HFF-Myc (cell line): ENCODE measurements around the gene IKZF5.

Experiments
- DNase-seq: peaks from one replicate; pipeline ENCODE4 v3.0.0-alpha.2; 2011; ENCODE audit warnings: low read depth; ENCODE audit errors: extremely low read depth
- H3K4me3 ChIP-seq: replicated peaks from 2 replicates; pipeline ENCODE4 v1.5.1; 2011; ENCODE audit warnings: low read depth, mild to moderate bottlenecking, control low read depth, low read length
- CTCF ChIP-seq: IDR thresholded peaks from 2 replicates; pipeline ENCODE4 v1.5.1; 2012; ENCODE audit warnings: mild to moderate bottlenecking, low read depth, low read length, control low read depth; ENCODE audit errors: missing control alignments

Gene IKZF5

GRCh38 chr10:123039632-123039930 is 31.0 kb upstream of the IKZF5 start:
- no peak for DNase-seq
- TF ChIP-seq CTCF, result no peak
- H3K4me3 ChIP-seq, result no peak overlapping the region

GRCh38 chr10:123038782-123039631 is 30.4 kb upstream of the IKZF5 start:
- no peak for DNase-seq

GRCh38 chr10:123035467-123036086 is 27.0 kb upstream of the IKZF5 start:
- DNase-seq, result no peak
- no peak overlapping the region for H3K4me3 ChIP-seq
- TF ChIP-seq CTCF, result no peak

More at GRCh38 chr10:123038782-123039631, 30.4 kb upstream of the IKZF5 start:
- no peak overlapping the region for H3K4me3 ChIP-seq
- TF ChIP-seq CTCF, result no peak

GRCh38 chr10:123034332-123034731 is 25.7 kb upstream of the IKZF5 start:
- no peak for TF ChIP-seq CTCF
- DNase-seq, result no peak
- no peak overlapping the region for H3K4me3 ChIP-seq

- H3K4me3 ChIP-seq, result no peak overlapping the region
These were observed 22.5 kb upstream of the IKZF5 start for GRCh38 chr10:123031124-123031523.

GRCh38 chr10:123027861-123028260 is 19.3 kb upstream of the IKZF5 start:
- no peak overlapping the region for H3K4me3 ChIP-seq
- no peak for DNase-seq
- TF ChIP-seq CTCF, result no peak

More at GRCh38 chr10:123031124-123031523, 22.5 kb upstream of the IKZF5 start:
- no peak for TF ChIP-seq CTCF
- no peak for DNase-seq
